Measurements from ENCODE around the gene HTN1.
"Not testable (repeated sequence)": the region's sequence is repeated elsewhere in the genome, so short reads cannot be mapped to it uniquely, and the experiment has no call there.

GRCh38 chr4:70050138-70050537, at the start of gene HTN1:
- TF ChIP-seq POLR2A (IDR thresholded peaks at IDR 0.05); CTCF (IDR thresholded peaks at IDR 0.05 in 4 of 5, conservative IDR thresholded peaks at IDR 0.05 in 1 of 5): not testable (repeated sequence)
